ENCODE results near the gene KCNA1. TPM values are rescaled to one million over a fixed set of nuclear protein-coding genes. Genes with fewer than 3 reads are reported as not detected.

Gene KCNA1
- total and polyA plus RNA-seq, 2 donors (not counting 3 experiments of a cell fraction or from before 2014, with no cell fraction given), result not detected

- CTCF ChIA-PET, result interaction anchor here (1.8 kb wide), 1 partner anchor 34 kb away, joined by 8 read pairs; no protein-coding TSS in a partner anchor
- Histone ChIP-seq H3K36me3 (ENCODE audit: control insufficient read depth in 2 of 2, extremely low read depth in 1 of 2, insufficient read depth in 2 of 2, low read length in 2 of 2) (no peaks in the 10 kb centered on the region), H3K27me3 (ENCODE audit: control insufficient read depth in 2 of 2, insufficient read depth in 2 of 2, low read length in 2 of 2) (peaks cover 2 to 6% of the 10 kb centered on the region in 2 experiments), H3K79me2 (ENCODE audit: control insufficient read depth, insufficient read depth, low read length) (no peaks in the 10 kb centered on the region), H2AFZ (ENCODE audit: low read depth, low read length) (no peak overlapping the region), H3K4me1 (ENCODE audit: control insufficient read depth, extremely low read depth, insufficient read depth, low read length) (no peaks in the 10 kb centered on the region), H3K4me3 (replicated peaks in 1 of 3; ENCODE audit: insufficient read depth in 1 of 3, low read depth in 1 of 3, low read length in 3 of 3) (no peak overlapping the region), H3K9me3 (replicated peaks; ENCODE audit: control insufficient read depth, insufficient read depth, low read length) (no peaks in the 10 kb centered on the region), H3K4me2 (ENCODE audit: insufficient read depth, low read length) (no peak overlapping the region), H3K9ac (replicated peaks; ENCODE audit: extremely low read depth, insufficient read depth, low read length) (no peak overlapping the region), H3K9me1 (replicated peaks; ENCODE audit: control insufficient read depth, extremely low read depth, insufficient read depth, low read length) (no peaks in the 10 kb centered on the region), H3K27ac (ENCODE audit: insufficient read depth, low read depth, low read length) (no peak overlapping the region), H4K20me1 (replicated peaks; ENCODE audit: control insufficient read depth, extremely low read depth, insufficient read depth, low read length) (no peaks in the 10 kb centered on the region)
- TF ChIP-seq MYC (IDR thresholded peaks at IDR 0.05; ENCODE audit: low read depth, low read length) (no peak), POLR2AphosphoS5 (IDR thresholded peaks at IDR 0.05; ENCODE audit: insufficient read depth, low read depth, low read length) (no peak), JUN (IDR thresholded peaks at IDR 0.05; ENCODE audit: borderline replicate concordance, insufficient read depth, insufficient read length, low read depth) (no peak), CTCF (IDR thresholded peaks at IDR 0.05; ENCODE audit: extremely low read depth in 1 of 2, insufficient read depth in 1 of 2, low read depth in 1 of 2, low read length in 2 of 2) (no peak), POLR2A (IDR thresholded peaks at IDR 0.05; ENCODE audit: low read depth, low read length) (no peak), EZH2 (IDR thresholded peaks at IDR 0.05; ENCODE audit: borderline replicate concordance, low read depth, low read length, severe bottlenecking) (no peak), GATA2 (IDR thresholded peaks at IDR 0.05; ENCODE audit: insufficient read depth, insufficient read length, low read depth, low read length) (no peak)
- BruUV-seq (replicated peaks), result no TSS peak
- DNase-seq (ENCODE audit: low read depth, low spot score) (no peak), FAIRE-seq (no peak)
- dilution Hi-C loops (cut with MboI; ENCODE audit: extremely low pct_ligation_motif_present, low sequenced_read_pairs), result no loop called here
- POLR2A ChIA-PET, result no interaction called here
- intact Hi-C loops (cut with micrococcal nuclease), result no loop called here
These were observed 17.8 kb upstream of the KCNA1 start for GRCh38 chr12:4891866-4892265.
